SK-N-SH (cell line): ENCODE data around the gene NCAM1. TPM values are rescaled to one million over a fixed set of nuclear protein-coding genes. Genes with fewer than 3 reads are reported as not detected.
A peak's percentile ranks its signal among the peaks of the same experiment; 100 is the strongest.

Experiments used
- CTCF ChIA-PET: fragments of 300-600, 350-600 bp; formaldehyde crosslinking; extraction: SDS; loops from one replicate; lab custom pipeline; 2021; lab: Yijun Ruan, JAX
- POLR2A ChIA-PET: fragments of 350-600 bp; sonication (Branson Sonifier 250); formaldehyde crosslinking; extraction: SDS; loops from one replicate; lab custom pipeline; 2020; ENCODE audit warnings: antibody characterized with exemption, inconsistent platforms; lab: Yijun Ruan, JAX
- DNase-seq: peaks from one replicate; pipeline ENCODE4 v3.0.0; 2012
- H2AFZ ChIP-seq: fragments of 200-600 bp; sonication (generic); 2 replicates; pipeline ENCODE4 v1.8.1; 2016; ENCODE audit warnings: antibody characterized with exemption, mild to moderate bottlenecking, low read depth
- H3F3A ChIP-seq: fragments of 200-600 bp; sonication (generic); replicated peaks from 2 replicates; pipeline ENCODE3; 2016; ENCODE audit warnings: antibody characterized with exemption, mild to moderate bottlenecking; ENCODE audit not compliant: insufficient read depth
- H3K27ac ChIP-seq, 2 experiments: fragments of 200-500 bp in 1 of 2; fragments of 200-600 bp in 1 of 2; sonication (Bioruptor generic) in 1 of 2; sonication (generic), shearing (Covaris generic) in 1 of 2; 2 replicates each; pipeline versions ENCODE4 v1.5.1 to v1.6.1; 2014 to 2016; ENCODE audit warnings: low read depth in 2 of 2, inconsistent platforms in 1 of 2, low read length in 1 of 2, mild to moderate bottlenecking in 1 of 2, mixed read lengths in 1 of 2
- H3K27me3 ChIP-seq: fragments of 200-600 bp; sonication (generic), shearing (Covaris generic); 2 replicates; pipeline ENCODE4 v1.6.1; 2016; ENCODE audit warnings: mixed run types; ENCODE audit not compliant: insufficient read depth
- H3K36me3 ChIP-seq, 2 experiments: fragments of 200-500 bp in 1 of 2; fragments of 200-600 bp in 1 of 2; sonication (Bioruptor generic) in 1 of 2; sonication (generic) in 1 of 2; replicated peaks in 1 of 2; 2 replicates each; pipeline versions ENCODE3 to v1.5.1; 2014 to 2016; ENCODE audit warnings: low read length in 1 of 2, mild to moderate bottlenecking in 1 of 2; ENCODE audit not compliant: insufficient read depth in 2 of 2, control insufficient read depth in 1 of 2
- H3K4me1 ChIP-seq, 2 experiments: fragments of 200-500 bp in 1 of 2; fragments of 200-600 bp in 1 of 2; sonication (Bioruptor generic) in 1 of 2; sonication (generic), shearing (Covaris generic) in 1 of 2; 2 replicates each; pipeline versions ENCODE4 v1.5.1 to v1.6.1; 2014 to 2016; ENCODE audit warnings: low read depth in 1 of 2, low read length in 1 of 2, mixed run types in 1 of 2; ENCODE audit not compliant: insufficient read depth in 2 of 2, control insufficient read depth in 1 of 2
- H3K4me2 ChIP-seq: fragments of 200-600 bp; sonication (generic), shearing (Covaris generic); 2 replicates; pipeline ENCODE4 v1.6.1; 2017; ENCODE audit warnings: mixed run types
- H3K4me3 ChIP-seq, 2 experiments: fragments of 200-500 bp in 1 of 2; fragments of 200-600 bp in 1 of 2; sonication (Bioruptor generic) in 1 of 2; sonication (generic), shearing (Covaris generic) in 1 of 2; 2 replicates each; pipeline versions ENCODE4 v1.5.1 to v1.8.1; 2014 to 2016; ENCODE audit warnings: low read depth in 2 of 2, inconsistent platforms in 1 of 2, low read length in 1 of 2, mild to moderate bottlenecking in 1 of 2, mixed read lengths in 1 of 2, moderate library complexity in 1 of 2
- H3K79me2 ChIP-seq: fragments of 200-600 bp; sonication (generic); 2 replicates; pipeline ENCODE4 v1.8.1; 2017; ENCODE audit warnings: mild to moderate bottlenecking; ENCODE audit not compliant: insufficient read depth
- H3K9ac ChIP-seq: fragments of 200-600 bp; sonication (generic); 2 replicates; pipeline ENCODE4 v1.6.1; 2017; ENCODE audit warnings: mixed run types
- H3K9me2 ChIP-seq: fragments of 200-600 bp; sonication (generic); 2 replicates; pipeline ENCODE4 v1.6.1; 2017; ENCODE audit warnings: mixed run types
- H3K9me3 ChIP-seq: fragments of 200-600 bp; sonication (generic); 2 replicates; pipeline ENCODE4 v1.6.1; 2017; ENCODE audit warnings: mixed run types, mild to moderate bottlenecking, moderate library complexity
- H4K20me1 ChIP-seq: fragments of 200-600 bp; sonication (generic); 2 replicates; pipeline ENCODE4 v1.6.1; 2017; ENCODE audit warnings: mild to moderate bottlenecking, mixed run types; ENCODE audit not compliant: insufficient read depth
- EP300 ChIP-seq, 2 experiments: IDR thresholded peaks; 2 replicates each; pipeline versions ENCODE4 v1.4.0 to v1.6.1; 2012; ENCODE audit warnings: borderline replicate concordance in 1 of 2, low read depth in 1 of 2, low read length in 1 of 2
- EZH2phosphoT487 ChIP-seq: fragments of 200-600 bp; sonication (generic); IDR thresholded peaks from 2 replicates; pipeline ENCODE4 v1.6.1; 2017; ENCODE audit warnings: low read depth, mixed run types, mild to moderate bottlenecking, antibody characterized with exemption, moderate library complexity, borderline replicate concordance
- FOXM1 ChIP-seq: IDR thresholded peaks from 2 replicates; pipeline ENCODE4 v1.4.0; 2012; ENCODE audit warnings: low read depth, mild to moderate bottlenecking
- GATA2 ChIP-seq: sonication (generic); formaldehyde crosslinking; IDR thresholded peaks from 2 replicates; pipeline ENCODE4 v1.5.0; 2020; ENCODE audit warnings: mild to moderate bottlenecking, missing genetic modification reagents
- JUND ChIP-seq: IDR thresholded peaks from 2 replicates; pipeline ENCODE4 v1.4.0; 2012
- MEF2A ChIP-seq: IDR thresholded peaks from 2 replicates; pipeline ENCODE4 v1.4.0; 2012; ENCODE audit warnings: low read depth, borderline replicate concordance
- POLR2AphosphoS5 ChIP-seq: IDR thresholded peaks from 2 replicates; pipeline ENCODE4 v1.6.1; 2012; ENCODE audit warnings: low read depth, low read length
- RAD21 ChIP-seq: IDR thresholded peaks from 2 replicates; pipeline ENCODE4 v1.6.1; 2012; ENCODE audit warnings: mild to moderate bottlenecking, low read length
- RXRA ChIP-seq: IDR thresholded peaks from 2 replicates; pipeline ENCODE4 v1.4.0; 2012; ENCODE audit warnings: low read depth, mild to moderate bottlenecking, borderline replicate concordance
- SMC3 ChIP-seq: IDR thresholded peaks from 2 replicates; pipeline ENCODE4 v1.6.1; 2012; ENCODE audit warnings: low read depth, low read length, improper control_type of control experiment
- TAF1 ChIP-seq: IDR thresholded peaks from 2 replicates; pipeline ENCODE4 v1.6.1; 2012; ENCODE audit warnings: low read depth, mild to moderate bottlenecking, low read length, moderate library complexity, borderline replicate concordance
- TCF12 ChIP-seq: IDR thresholded peaks from 2 replicates; pipeline ENCODE4 v1.4.0; 2012
- TEAD4 ChIP-seq: IDR thresholded peaks from 2 replicates; pipeline ENCODE4 v1.4.0; 2012; ENCODE audit warnings: mild to moderate bottlenecking, borderline replicate concordance; ENCODE audit not compliant: insufficient read depth
- YY1 ChIP-seq: IDR thresholded peaks from 2 replicates; pipeline ENCODE4 v1.4.0; 2012; ENCODE audit warnings: low read depth, mild to moderate bottlenecking
- WGBS: methylation state at CpG from one replicate; pipeline ENCODE4 v1.1.6; 2017; ENCODE audit warnings: low lambda C conversion rate; 5-methylcytosine and 5-hydroxymethylcytosine counted together
- polyA plus RNA-seq, 3 experiments: library from polyadenylated mRNA; depleted of rRNA; stranded (reverse); fragments of >200 nt; gene quantifications; 2 replicates each; pipeline ENCODE4 v1.2.3, GENCODE V29; 2012
- TF ChIP-seq, protein P1 (sequence below): IDR thresholded peaks from 2 replicates; pipeline ENCODE4 v1.4.0; 2012; ENCODE audit warnings: low read depth
- TF ChIP-seq, protein P2 (sequence below): IDR thresholded peaks from 2 replicates; pipeline ENCODE4 v1.4.0; 2012; ENCODE audit warnings: low read depth, borderline replicate concordance
- TF ChIP-seq, protein P3 (sequence below): IDR thresholded peaks from 2 replicates; pipeline ENCODE4; 2012
- TF ChIP-seq, protein P4 (sequence below): fragments of 150-350 bp; IDR thresholded peaks from 2 replicates; pipeline ENCODE4 v1.6.1; 2016; ENCODE audit warnings: mild to moderate bottlenecking, low read depth, low read length
- TF ChIP-seq, protein P5 (sequence below): fragments of 150-350 bp; IDR thresholded peaks from 2 replicates; pipeline ENCODE4 v1.6.1; 2017; ENCODE audit warnings: antibody characterized with exemption, low read length, low read depth, borderline replicate concordance

NCAM1 gene
- polyA plus RNA-seq, 1 of the 3 experiments (the other 2 are of a cell fraction): 19.4 TPM

DNA sequence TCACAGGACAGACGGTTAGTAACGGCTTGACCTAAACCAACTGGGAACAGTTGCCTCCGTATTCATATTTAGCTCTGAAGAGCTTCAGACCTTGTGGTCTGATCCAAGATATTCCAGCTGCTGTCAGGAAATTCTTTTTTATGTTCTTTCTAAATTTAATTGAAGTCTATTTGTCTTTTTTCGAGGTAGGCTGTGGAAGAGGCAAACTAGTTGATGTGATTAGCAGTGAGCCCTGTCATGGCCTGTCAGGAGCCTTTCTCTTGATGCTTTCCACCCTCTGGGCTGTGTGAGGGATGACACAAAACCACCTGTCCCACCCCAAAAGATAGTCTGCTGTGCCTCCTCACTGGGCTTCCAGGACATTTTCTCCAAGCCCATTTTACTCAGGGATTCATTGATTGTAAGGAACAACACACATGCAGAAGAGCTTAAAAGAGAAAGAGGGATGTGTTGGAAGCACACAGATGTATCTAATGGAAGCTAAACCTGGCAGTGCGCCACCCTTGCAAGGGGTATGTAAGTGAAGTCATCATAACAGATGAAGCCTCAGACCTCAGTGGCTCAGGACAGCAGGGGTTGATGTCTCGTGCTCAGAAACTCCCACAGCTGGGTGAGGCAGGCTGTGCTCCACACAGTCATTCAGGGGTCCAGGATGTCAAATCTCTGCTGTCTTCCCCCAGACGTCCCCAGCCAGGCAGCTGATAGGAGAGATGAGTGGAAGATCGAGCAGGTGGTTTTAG lies 170.0 kb downstream of the NCAM1 start:
- no peaks in the 10 kb centered on the region for H3K27me3 ChIP-seq
- peaks cover 0 to 26% of the 10 kb centered on the region in 2 experiments; a peak in 2 of 4 replicates for H3K4me1 ChIP-seq
- no peaks in the 10 kb centered on the region for H3K36me3 ChIP-seq
- H3K9ac ChIP-seq: no peak overlapping the region
- peak overlapping the region in 1 of 2 experiments; percentile 64; a peak in 2 of 4 replicates for H3K27ac ChIP-seq
- CTCF ChIA-PET: interaction anchor here (0.7 to 1.5 kb wide), 7 partner anchors 9 to 543 kb away, joined by 3 to 5 read pairs (median 3); no protein-coding TSS in a partner anchor
- no peaks in the 10 kb centered on the region for H4K20me1 ChIP-seq
- TF ChIP-seq, protein P1, sequence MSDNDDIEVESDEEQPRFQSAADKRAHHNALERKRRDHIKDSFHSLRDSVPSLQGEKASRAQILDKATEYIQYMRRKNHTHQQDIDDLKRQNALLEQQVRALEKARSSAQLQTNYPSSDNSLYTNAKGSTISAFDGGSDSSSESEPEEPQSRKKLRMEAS: no peak
- peak in 1 of 2 experiments; percentile 70; a peak in 1 of 4 replicates for TF ChIP-seq EP300 (IDR thresholded peaks at IDR 0.05; ENCODE audit: borderline replicate concordance in 1 of 2, low read depth in 1 of 2, low read length in 1 of 2)
- no peaks in the 10 kb centered on the region for H3K79me2 ChIP-seq
- H3K4me3 ChIP-seq: no peak overlapping the region; a peak in 1 of 4 replicates
- H3K9me2 ChIP-seq: no peaks in the 10 kb centered on the region
- no peak for DNase-seq
- POLR2A ChIA-PET: interaction anchor here (0.6 kb wide), 1 partner anchor 10 kb away, joined by 5 read pairs; no protein-coding TSS in a partner anchor
- no peaks in the 10 kb centered on the region for H3K9me3 ChIP-seq
- 62% methylated on average over 7 of the region's 8 CpGs for WGBS
- no peak overlapping the region for H2AFZ ChIP-seq
- no peak overlapping the region for H3K4me2 ChIP-seq
- no peaks in the 10 kb centered on the region for H3F3A ChIP-seq

DNA sequence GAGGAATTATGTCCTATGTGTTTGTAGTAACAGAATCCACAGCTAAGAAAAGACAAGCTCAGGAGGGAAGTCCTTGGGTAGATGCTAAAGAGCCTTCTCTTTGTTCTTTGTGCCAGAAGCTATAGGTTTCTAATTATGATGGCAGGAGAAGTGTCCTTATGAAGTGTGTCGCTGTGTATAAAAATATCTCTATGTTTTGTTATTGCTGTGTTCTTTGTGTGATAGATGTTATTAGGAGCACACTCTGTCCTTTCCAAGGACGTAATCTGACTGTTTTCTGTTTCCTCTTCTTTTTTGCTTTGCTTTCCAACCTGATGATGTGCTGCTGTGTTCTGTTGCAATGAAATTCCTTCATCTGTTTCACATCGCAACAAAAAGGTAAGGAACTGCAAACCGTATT lies 171.9 kb downstream of the NCAM1 start:
- Histone ChIP-seq H3K9me2 (no peaks in the 10 kb centered on the region), H3K4me1 (peaks cover 0 to 36% of the 10 kb centered on the region in 2 experiments; a peak in 2 of 4 replicates), H3F3A (no peaks in the 10 kb centered on the region), H4K20me1 (no peaks in the 10 kb centered on the region), H3K27ac (peak overlapping the region in 1 of 2 experiments; percentile 47; a peak in 2 of 4 replicates), H3K9ac (no peak overlapping the region), H3K9me3 (no peaks in the 10 kb centered on the region), H3K4me3 (no peak overlapping the region), H3K4me2 (no peak overlapping the region), H3K79me2 (no peaks in the 10 kb centered on the region), H3K27me3 (no peaks in the 10 kb centered on the region), H2AFZ (no peak overlapping the region), H3K36me3 (no peaks in the 10 kb centered on the region)
- ChIA-PET POLR2A (no interaction called here), CTCF (no interaction called here)
- DNase-seq: no peak
- 82% methylated on average over 4 of the region's 4 CpGs for WGBS
- no peak for TF ChIP-seq RAD21
- TF ChIP-seq, protein P2, sequence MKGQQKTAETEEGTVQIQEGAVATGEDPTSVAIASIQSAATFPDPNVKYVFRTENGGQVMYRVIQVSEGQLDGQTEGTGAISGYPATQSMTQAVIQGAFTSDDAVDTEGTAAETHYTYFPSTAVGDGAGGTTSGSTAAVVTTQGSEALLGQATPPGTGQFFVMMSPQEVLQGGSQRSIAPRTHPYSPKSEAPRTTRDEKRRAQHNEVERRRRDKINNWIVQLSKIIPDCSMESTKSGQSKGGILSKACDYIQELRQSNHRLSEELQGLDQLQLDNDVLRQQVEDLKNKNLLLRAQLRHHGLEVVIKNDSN: no peak
- TF ChIP-seq, protein P3, sequence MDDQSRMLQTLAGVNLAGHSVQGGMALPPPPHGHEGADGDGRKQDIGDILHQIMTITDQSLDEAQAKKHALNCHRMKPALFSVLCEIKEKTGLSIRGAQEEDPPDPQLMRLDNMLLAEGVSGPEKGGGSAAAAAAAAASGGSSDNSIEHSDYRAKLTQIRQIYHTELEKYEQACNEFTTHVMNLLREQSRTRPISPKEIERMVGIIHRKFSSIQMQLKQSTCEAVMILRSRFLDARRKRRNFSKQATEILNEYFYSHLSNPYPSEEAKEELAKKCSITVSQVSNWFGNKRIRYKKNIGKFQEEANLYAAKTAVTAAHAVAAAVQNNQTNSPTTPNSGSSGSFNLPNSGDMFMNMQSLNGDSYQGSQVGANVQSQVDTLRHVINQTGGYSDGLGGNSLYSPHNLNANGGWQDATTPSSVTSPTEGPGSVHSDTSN: no peak
- no peak for TF ChIP-seq YY1
- no peak for TF ChIP-seq GATA2 (CRISPR knock-in tag)
- no peak for TF ChIP-seq TAF1
- no peak for TF ChIP-seq RXRA
- TF ChIP-seq, protein P4, sequence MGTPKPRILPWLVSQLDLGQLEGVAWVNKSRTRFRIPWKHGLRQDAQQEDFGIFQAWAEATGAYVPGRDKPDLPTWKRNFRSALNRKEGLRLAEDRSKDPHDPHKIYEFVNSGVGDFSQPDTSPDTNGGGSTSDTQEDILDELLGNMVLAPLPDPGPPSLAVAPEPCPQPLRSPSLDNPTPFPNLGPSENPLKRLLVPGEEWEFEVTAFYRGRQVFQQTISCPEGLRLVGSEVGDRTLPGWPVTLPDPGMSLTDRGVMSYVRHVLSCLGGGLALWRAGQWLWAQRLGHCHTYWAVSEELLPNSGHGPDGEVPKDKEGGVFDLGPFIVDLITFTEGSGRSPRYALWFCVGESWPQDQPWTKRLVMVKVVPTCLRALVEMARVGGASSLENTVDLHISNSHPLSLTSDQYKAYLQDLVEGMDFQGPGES: no peak
- TF ChIP-seq, protein P5, sequence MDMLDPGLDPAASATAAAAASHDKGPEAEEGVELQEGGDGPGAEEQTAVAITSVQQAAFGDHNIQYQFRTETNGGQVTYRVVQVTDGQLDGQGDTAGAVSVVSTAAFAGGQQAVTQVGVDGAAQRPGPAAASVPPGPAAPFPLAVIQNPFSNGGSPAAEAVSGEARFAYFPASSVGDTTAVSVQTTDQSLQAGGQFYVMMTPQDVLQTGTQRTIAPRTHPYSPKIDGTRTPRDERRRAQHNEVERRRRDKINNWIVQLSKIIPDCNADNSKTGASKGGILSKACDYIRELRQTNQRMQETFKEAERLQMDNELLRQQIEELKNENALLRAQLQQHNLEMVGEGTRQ: no peak
- no peak for TF ChIP-seq POLR2AphosphoS5
- no peak for TF ChIP-seq SMC3
- no peak for TF ChIP-seq TCF12
- no peak for TF ChIP-seq EZH2phosphoT487
- TF ChIP-seq MEF2A: no peak
- TF ChIP-seq JUND: no peak
- no peak for TF ChIP-seq TEAD4
- no peak for TF ChIP-seq FOXM1
